SH-SY5Y (cell line): ENCODE data around the gene MAST4.

Source experiments
- GATA2 ChIP-seq: IDR thresholded peaks from 2 replicates; pipeline ENCODE4 v1.6.1; 2011; ENCODE audit warnings: mild to moderate bottlenecking, low read depth, low read length
- GATA3 ChIP-seq: IDR thresholded peaks from 2 replicates; pipeline ENCODE4 v1.6.1; 2011; ENCODE audit warnings: low read depth, mild to moderate bottlenecking, low read length, moderate library complexity

DNA sequence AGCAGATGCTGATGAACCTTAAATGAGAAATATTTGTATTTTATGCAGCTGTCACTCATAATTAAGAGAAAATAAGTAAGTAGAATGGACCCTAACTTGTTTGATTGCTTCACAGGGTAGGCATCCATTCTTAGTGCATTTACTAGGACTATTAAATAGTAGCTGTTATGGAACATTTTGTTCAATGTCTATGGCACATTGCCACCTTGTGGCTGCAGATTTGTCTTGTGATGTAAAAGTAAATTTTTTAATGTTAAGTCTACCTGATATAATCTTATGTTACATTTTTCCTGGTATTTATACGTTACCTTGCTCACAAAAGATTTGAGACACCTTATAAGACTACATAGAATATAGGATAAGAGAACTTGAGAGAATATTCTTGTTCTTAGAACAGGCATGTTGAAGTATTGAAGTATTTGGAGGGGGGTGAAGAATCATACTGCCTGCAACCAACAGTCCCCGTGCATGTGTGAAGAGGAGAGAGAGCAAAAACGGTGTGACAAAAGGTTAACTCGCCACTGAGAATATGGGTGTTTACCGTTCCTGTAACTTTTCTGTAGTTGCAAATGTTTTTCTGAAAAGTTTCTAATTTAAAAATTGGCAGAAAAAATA is 161.1 kb downstream of the MAST4 start:
- no peak for TF ChIP-seq GATA3
- TF ChIP-seq GATA2 = no peak
